Thoracic aorta (tissue), 2 donors: ENCODE measurements around the gene FOXQ1. TPM values are rescaled to one million over a fixed set of nuclear protein-coding genes. Genes with fewer than 3 reads are reported as not detected.

Experiments used
- ATAC-seq: fragments of 150-250 bp; one replicate; pipeline ENCODE4 v1.8.0; 2017; ENCODE audit warnings: low read depth; ENCODE audit not compliant: insufficient number of reproducible peaks, low FRiP score
- DNase-seq: peaks from one replicate; pipeline ENCODE4 v3.0.0-alpha.2; 2020; ENCODE audit warnings: low spot score
- H3K27ac ChIP-seq, 2 donors: fragments of 200-600 bp; sonication (generic); 1 replicate in 1 of 2; 2 replicates in 1 of 2; pipeline ENCODE4 v1.5.1; 2016; ENCODE audit warnings: mild to moderate bottlenecking in 2 of 2, moderate library complexity in 2 of 2
- H3K27me3 ChIP-seq: fragments of 200-600 bp; sonication (generic); replicated peaks from 2 replicates; pipeline ENCODE4 v1.6.0; 2016; ENCODE audit warnings: mild to moderate bottlenecking; ENCODE audit not compliant: insufficient read depth
- H3K36me3 ChIP-seq: fragments of 200-600 bp; sonication (generic); one replicate; pipeline ENCODE4 v1.5.1; 2016
- H3K4me1 ChIP-seq, 2 donors: fragments of 200-600 bp; sonication (generic); 1 replicate in 1 of 2; 2 replicates in 1 of 2; pipeline versions ENCODE4 v1.5.1 to v1.6.0; 2016; ENCODE audit warnings: low read depth in 2 of 2, mild to moderate bottlenecking in 1 of 2; ENCODE audit not compliant: control insufficient read depth in 1 of 2
- H3K4me3 ChIP-seq: fragments of 200-600 bp; sonication (generic); 2 replicates; pipeline ENCODE4 v1.5.1; 2016; ENCODE audit warnings: mild to moderate bottlenecking
- H3K9me3 ChIP-seq: fragments of 200-600 bp; sonication (generic); 2 replicates; pipeline ENCODE4 v1.5.1; 2016
- total RNA-seq, 2 donors: library from RNA; depleted of rRNA; stranded (reverse); fragments of >200 nt; gene quantifications; one replicate each; pipeline versions ENCODE4 v1.1.0 to v1.2.3, GENCODE V29; 2016
- TF ChIP-seq, protein P1 (sequence below): fragments of 200-600 bp; sonication (generic); IDR thresholded peaks from one replicate; pipeline ENCODE4 v1.5.1; 2019; ENCODE audit warnings: antibody characterized with exemption

Gene FOXQ1
- total RNA-seq, 2 donors from 2014 or later = 5.1 TPM; not detected in 1

DNA sequence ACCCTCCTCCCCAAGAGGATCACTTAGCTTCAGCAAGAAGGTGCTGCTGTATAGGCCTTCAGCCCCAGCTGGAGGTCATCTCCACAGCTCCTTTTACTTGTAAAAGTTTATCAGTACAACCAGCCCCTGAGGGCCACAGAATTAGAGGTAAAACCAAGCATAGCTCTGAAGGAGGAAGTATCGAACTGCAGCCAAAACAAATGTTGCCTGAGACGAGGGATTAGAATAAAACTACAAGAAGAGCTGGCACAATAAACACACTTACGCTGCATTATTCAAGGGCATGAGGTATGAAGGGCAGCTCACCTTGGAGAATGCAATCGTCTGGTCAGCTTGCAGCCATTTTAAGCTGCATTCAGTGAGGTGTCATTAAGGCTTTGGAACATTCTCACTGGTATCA, 21.1 kb upstream of the FOXQ1 start:
- TF ChIP-seq, protein P1, sequence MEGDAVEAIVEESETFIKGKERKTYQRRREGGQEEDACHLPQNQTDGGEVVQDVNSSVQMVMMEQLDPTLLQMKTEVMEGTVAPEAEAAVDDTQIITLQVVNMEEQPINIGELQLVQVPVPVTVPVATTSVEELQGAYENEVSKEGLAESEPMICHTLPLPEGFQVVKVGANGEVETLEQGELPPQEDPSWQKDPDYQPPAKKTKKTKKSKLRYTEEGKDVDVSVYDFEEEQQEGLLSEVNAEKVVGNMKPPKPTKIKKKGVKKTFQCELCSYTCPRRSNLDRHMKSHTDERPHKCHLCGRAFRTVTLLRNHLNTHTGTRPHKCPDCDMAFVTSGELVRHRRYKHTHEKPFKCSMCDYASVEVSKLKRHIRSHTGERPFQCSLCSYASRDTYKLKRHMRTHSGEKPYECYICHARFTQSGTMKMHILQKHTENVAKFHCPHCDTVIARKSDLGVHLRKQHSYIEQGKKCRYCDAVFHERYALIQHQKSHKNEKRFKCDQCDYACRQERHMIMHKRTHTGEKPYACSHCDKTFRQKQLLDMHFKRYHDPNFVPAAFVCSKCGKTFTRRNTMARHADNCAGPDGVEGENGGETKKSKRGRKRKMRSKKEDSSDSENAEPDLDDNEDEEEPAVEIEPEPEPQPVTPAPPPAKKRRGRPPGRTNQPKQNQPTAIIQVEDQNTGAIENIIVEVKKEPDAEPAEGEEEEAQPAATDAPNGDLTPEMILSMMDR = no peak
- no peaks in the 10 kb centered on the region for H3K4me1 ChIP-seq
- DNase-seq = no peak
- no peaks in the 10 kb centered on the region for H3K9me3 ChIP-seq
- no peak overlapping the region for H3K4me3 ChIP-seq
- no peak overlapping the region for H3K27ac ChIP-seq
- no peaks in the 10 kb centered on the region for H3K36me3 ChIP-seq
- H3K27me3 ChIP-seq = no peaks in the 10 kb centered on the region
- ATAC-seq = no peak

DNA sequence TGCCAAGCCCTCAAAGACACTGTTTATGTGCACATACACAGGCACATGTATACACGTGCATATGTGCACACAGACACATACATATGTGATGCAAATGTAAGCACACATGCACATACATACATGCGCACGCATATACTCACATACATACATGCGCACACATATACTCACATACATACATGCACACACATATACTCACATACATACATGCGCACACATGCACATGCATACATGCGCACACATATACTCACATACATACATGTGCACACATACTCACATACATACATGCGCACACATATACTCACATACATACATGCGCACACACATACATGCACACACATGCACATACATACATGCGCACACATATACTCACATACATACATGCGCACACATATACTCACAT, 20.5 kb upstream of the FOXQ1 start:
- DNase-seq (no peak), ATAC-seq (no peak)
- H3K9me3 ChIP-seq = no peaks in the 10 kb centered on the region
- H3K36me3 ChIP-seq = no peaks in the 10 kb centered on the region
- H3K27ac ChIP-seq = no peak overlapping the region
- H3K27me3 ChIP-seq = no peaks in the 10 kb centered on the region
- TF ChIP-seq, protein P1 = no peak
- H3K4me1 ChIP-seq = no peaks in the 10 kb centered on the region
- no peak overlapping the region for H3K4me3 ChIP-seq

DNA sequence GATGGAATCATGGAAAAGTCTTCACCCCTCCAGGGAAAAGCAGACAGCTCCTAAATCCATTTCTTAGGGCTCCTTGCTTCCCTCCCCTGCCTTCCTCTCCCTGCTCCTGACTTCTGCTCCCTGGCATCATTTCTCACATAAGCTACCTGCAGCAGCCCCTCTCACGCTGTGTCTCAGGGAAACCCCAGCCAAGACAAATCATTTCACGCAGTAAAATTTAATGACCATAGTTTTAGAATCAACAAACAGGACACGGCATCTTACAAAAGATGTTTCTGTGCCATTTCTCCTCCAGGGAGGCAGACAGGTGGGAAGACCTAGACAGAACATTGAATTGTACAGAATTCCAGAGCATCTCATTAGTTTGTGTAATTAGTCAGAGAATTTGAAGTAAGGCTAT, 16.5 kb upstream of the FOXQ1 start:
- H3K4me1 ChIP-seq = no peaks in the 10 kb centered on the region
- no peak overlapping the region for H3K4me3 ChIP-seq
- no peak overlapping the region for H3K27ac ChIP-seq
- no peaks in the 10 kb centered on the region for H3K36me3 ChIP-seq
- ATAC-seq (no peak), DNase-seq (no peak)
- TF ChIP-seq, protein P1 = no peak
- no peaks in the 10 kb centered on the region for H3K27me3 ChIP-seq
- H3K9me3 ChIP-seq = no peaks in the 10 kb centered on the region

DNA sequence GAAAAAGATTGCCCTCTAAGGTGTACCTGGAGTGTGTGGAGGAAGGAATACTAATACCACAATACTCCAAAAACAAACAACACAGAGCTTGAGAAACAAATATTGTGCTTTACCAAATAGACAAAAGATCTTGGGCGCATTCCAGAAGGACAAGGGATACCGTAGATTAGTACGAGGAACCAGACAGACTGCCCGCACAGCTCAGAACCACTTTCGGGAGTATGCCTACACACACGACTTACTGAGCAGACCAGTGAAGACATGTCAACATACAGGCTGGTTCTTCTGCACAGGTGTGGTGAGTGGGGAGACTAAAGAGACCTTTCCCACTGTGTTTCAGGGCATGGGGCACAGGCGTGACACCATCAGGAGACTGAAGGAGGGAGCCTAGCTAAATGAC, 15.8 kb upstream of the FOXQ1 start:
- no peaks in the 10 kb centered on the region for H3K4me1 ChIP-seq
- DNase-seq (no peak), ATAC-seq (no peak)
- no peaks in the 10 kb centered on the region for H3K36me3 ChIP-seq
- no peaks in the 10 kb centered on the region for H3K9me3 ChIP-seq
- no peak overlapping the region for H3K4me3 ChIP-seq
- TF ChIP-seq, protein P1 = no peak
- no peaks in the 10 kb centered on the region for H3K27me3 ChIP-seq
- no peak overlapping the region for H3K27ac ChIP-seq

DNA sequence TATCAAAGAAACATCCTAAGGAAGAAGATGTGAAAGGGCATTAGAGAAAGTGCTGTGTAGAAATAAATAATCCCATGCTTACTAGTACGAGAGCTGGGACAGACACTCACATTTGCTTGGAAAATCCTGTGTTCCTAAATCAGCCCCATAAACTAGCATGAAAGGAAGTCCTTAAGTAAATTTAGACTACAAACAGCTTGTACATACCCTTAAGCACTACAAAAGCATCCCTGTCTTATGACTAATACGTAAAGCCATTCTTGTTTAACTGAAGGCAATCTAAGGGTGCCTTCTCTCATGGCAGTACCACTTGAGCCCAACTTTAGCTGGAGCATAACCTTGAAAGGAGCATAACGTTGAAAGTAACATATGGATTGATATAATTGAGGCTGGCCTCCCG, 15.4 kb upstream of the FOXQ1 start:
- no peak for ATAC-seq
- H3K9me3 ChIP-seq = no peaks in the 10 kb centered on the region

More for the DNA sequence above, 15.4 kb upstream of the FOXQ1 start:
- H3K36me3 ChIP-seq = no peaks in the 10 kb centered on the region
- no peaks in the 10 kb centered on the region for H3K4me1 ChIP-seq
- no peak overlapping the region for H3K27ac ChIP-seq
- TF ChIP-seq, protein P1 = no peak
- no peak overlapping the region for H3K4me3 ChIP-seq
- no peaks in the 10 kb centered on the region for H3K27me3 ChIP-seq
- no peak for DNase-seq
